Parathyroid adenoma (tissue), 2 donors: ENCODE results near the gene LYPD5.

ENCODE experiments used
- H2AFZ ChIP-seq: fragments of 300-600 bp; sonication (generic); one replicate; pipeline ENCODE4 v1.7.0; 2017; ENCODE audit warnings: antibody characterized with exemption, mild to moderate bottlenecking
- H3K27ac ChIP-seq: fragments of 300-600 bp; sonication (generic); one replicate; pipeline ENCODE4 v1.7.0; 2017
- H3K27me3 ChIP-seq: fragments of 300-600 bp; sonication (generic); one replicate; pipeline ENCODE4 v1.7.0; 2017; ENCODE audit warnings: low read length; ENCODE audit not compliant: control insufficient read depth, insufficient read depth
- H3K36me3 ChIP-seq: fragments of 300-600 bp; sonication (generic); one replicate; pipeline ENCODE4 v1.7.0; 2017; ENCODE audit warnings: low read length; ENCODE audit not compliant: control insufficient read depth, insufficient read depth
- H3K4me1 ChIP-seq: fragments of 300-600 bp; sonication (generic); one replicate; pipeline ENCODE4 v1.7.0; 2017; ENCODE audit warnings: control low read depth
- H3K4me2 ChIP-seq: fragments of 300-600 bp; sonication (generic); one replicate; pipeline ENCODE4 v1.7.0; 2017; ENCODE audit warnings: low read length
- H3K4me3 ChIP-seq: fragments of 300-600 bp; sonication (generic); one replicate; pipeline ENCODE4 v1.7.0; 2017; ENCODE audit warnings: low read depth, low read length
- H3K79me2 ChIP-seq: fragments of 300-600 bp; sonication (generic); one replicate; pipeline ENCODE4 v1.7.0; 2017; ENCODE audit warnings: control low read depth
- H3K9ac ChIP-seq: fragments of 300-600 bp; sonication (generic); one replicate; pipeline ENCODE4 v1.7.0; 2017; ENCODE audit warnings: mild to moderate bottlenecking
- H3K9me3 ChIP-seq: fragments of 300-600 bp; sonication (generic); one replicate; pipeline ENCODE4 v1.7.0; 2017; ENCODE audit warnings: low read length; ENCODE audit not compliant: control insufficient read depth
- TF ChIP-seq, protein P1 (sequence below): fragments of 300-600 bp; sonication (generic); IDR thresholded peaks from one replicate; pipeline ENCODE4 v1.7.0; 2017; ENCODE audit warnings: antibody characterized with exemption, mild to moderate bottlenecking
- donor health status: primary hyperparathyroidism.

LYPD5 gene

DNA sequence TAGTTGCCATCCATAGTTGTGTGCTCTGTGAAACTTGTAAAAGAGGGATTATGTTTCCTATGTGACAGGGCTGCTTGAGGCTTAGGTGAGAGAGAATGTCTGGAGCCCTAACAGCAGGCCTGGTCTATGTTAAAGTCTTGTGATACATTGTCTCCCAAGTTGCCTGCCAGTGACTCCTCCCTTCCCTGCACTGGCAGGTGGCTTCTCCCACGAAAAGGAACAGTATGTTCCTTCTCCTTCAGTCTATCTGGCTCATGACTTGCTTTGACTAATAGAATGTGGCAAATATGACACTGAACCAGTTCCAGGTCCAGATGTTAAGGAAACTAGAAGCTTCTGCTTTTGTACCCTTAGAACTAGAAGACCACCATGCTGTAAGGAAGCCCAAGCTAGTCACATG, 15.6 kb downstream of the LYPD5 start:
- no peak overlapping the region for H3K4me3 ChIP-seq
- no peak overlapping the region for H2AFZ ChIP-seq
- no peaks in the 10 kb centered on the region for H3K9me3 ChIP-seq
- H3K27me3 ChIP-seq: no peaks in the 10 kb centered on the region
- TF ChIP-seq, protein P1, sequence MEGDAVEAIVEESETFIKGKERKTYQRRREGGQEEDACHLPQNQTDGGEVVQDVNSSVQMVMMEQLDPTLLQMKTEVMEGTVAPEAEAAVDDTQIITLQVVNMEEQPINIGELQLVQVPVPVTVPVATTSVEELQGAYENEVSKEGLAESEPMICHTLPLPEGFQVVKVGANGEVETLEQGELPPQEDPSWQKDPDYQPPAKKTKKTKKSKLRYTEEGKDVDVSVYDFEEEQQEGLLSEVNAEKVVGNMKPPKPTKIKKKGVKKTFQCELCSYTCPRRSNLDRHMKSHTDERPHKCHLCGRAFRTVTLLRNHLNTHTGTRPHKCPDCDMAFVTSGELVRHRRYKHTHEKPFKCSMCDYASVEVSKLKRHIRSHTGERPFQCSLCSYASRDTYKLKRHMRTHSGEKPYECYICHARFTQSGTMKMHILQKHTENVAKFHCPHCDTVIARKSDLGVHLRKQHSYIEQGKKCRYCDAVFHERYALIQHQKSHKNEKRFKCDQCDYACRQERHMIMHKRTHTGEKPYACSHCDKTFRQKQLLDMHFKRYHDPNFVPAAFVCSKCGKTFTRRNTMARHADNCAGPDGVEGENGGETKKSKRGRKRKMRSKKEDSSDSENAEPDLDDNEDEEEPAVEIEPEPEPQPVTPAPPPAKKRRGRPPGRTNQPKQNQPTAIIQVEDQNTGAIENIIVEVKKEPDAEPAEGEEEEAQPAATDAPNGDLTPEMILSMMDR: no peak
- H3K9ac ChIP-seq: no peak overlapping the region
- H3K4me2 ChIP-seq: no peak overlapping the region
- no peaks in the 10 kb centered on the region for H3K79me2 ChIP-seq
- no peak overlapping the region for H3K27ac ChIP-seq
- H3K4me1 ChIP-seq: no peaks in the 10 kb centered on the region
- no peaks in the 10 kb centered on the region for H3K36me3 ChIP-seq

DNA sequence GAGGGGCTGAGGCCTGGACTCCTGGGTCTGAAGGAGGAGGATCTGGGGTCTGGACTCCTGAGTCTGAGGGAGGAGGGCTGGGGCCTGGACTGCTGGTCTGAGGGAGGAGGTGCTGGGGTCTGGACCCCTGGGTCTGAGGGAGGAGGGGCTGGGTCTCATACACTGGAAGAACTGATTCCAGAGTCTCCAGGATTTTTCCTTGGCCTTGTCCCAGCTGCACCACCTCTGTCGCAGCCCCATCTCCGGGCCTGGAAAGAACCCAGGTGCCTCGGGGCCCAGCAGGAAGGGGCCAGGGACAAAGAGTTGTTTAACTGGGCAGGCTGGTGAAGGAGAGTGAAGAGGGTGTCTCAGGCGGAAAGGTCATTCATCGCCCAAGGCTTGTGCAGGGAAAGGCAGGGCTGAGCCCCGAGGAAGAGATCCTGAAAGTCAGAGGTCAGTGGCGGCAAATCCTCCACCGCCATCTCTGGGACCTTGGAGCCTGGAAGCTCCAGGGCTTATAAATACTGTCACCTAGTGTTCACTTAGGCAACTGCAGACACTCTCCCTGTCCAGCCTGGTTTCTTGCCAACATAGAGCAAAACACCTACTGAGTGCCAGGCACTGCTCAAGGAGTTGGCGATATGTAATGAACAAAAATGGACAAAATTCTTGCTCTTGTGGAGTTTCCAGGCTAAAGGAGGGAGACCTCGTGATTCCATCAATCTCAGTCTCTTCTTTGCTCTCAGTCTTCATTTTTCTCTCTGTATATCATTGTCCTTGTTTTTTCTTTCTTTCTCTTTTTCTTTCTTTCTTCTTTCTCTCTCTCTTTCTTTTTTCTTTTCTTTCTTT, 17.1 kb downstream of the LYPD5 start:
- Histone ChIP-seq H3K4me2 (no peak overlapping the region), H3K79me2 (no peaks in the 10 kb centered on the region), H3K27ac (no peak overlapping the region), H2AFZ (peak overlapping the region; percentile 82), H3K9ac (no peak overlapping the region), H3K36me3 (no peaks in the 10 kb centered on the region), H3K4me3 (no peak overlapping the region), H3K9me3 (no peaks in the 10 kb centered on the region), H3K4me1 (no peaks in the 10 kb centered on the region), H3K27me3 (no peaks in the 10 kb centered on the region)
- TF ChIP-seq, protein P1: peak; percentile 99

DNA sequence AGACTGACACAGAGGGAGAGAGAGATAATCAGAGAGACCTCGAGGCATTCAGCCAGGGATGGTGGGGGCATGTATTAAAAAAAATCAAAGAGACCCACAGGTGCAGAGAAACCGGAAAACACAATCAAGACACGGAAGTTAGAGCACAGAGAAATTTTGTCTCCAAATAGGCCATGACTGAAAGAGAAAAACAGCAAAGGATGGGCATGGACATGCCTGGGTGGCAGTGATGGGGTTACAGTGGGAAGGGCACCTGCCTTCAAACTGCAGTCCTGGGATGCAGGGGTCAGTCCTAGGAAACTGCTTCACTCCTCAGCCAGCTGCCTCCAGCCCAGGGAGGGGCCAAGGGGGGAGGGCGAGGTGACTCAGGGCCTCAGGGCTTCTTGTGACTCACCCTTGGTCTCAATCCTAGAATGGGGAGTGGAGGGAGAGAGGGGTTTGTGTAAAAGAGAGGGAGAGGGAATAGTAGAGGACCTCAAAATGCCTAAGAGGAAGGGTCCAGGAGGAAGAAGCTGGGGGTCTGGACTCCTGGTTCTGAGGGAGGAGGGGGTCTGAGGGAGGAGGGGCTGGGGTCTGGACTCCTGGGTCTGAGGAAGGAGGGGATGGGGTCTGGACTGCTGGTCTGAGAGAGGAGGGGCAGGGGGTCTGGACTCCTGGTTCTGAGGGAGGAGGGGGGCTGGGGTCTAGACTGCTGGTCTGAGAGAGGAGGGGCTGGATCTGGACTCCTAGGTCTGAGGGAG, 17.8 kb downstream of the LYPD5 start:
- no peak overlapping the region for H3K4me2 ChIP-seq
- H3K27me3 ChIP-seq: no peaks in the 10 kb centered on the region
- no peak overlapping the region for H3K27ac ChIP-seq
- TF ChIP-seq, protein P1: no peak
- no peaks in the 10 kb centered on the region for H3K36me3 ChIP-seq
- H2AFZ ChIP-seq: no peak overlapping the region
- no peak overlapping the region for H3K4me3 ChIP-seq
- H3K79me2 ChIP-seq: no peaks in the 10 kb centered on the region
- H3K9me3 ChIP-seq: no peaks in the 10 kb centered on the region
- H3K9ac ChIP-seq: no peak overlapping the region
- no peaks in the 10 kb centered on the region for H3K4me1 ChIP-seq

DNA sequence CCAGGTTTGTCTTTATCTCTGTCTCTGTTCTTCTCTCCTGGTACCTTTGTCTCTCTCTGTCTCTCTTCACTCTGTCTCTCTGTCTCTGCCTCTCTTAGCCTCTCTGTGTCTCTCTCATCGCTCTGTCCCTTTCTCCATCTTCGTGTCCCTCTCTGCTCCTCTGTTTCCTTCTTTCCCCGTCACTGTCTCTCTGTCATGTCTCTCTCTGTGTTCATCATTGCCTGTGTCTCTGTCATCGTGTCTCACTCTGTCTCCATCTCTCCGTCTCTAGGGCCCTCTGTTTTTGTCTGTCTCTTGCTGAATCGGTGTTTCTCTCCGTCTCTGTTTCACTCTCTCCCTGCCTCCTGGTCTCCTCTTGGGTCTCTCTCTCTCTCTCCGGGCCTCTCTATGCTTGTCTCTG, 18.6 kb downstream of the LYPD5 start:
- no peaks in the 10 kb centered on the region for H3K36me3 ChIP-seq
- H3K4me3 ChIP-seq: no peak overlapping the region
- no peak overlapping the region for H3K4me2 ChIP-seq
- no peak overlapping the region for H2AFZ ChIP-seq
- H3K27me3 ChIP-seq: no peaks in the 10 kb centered on the region
- no peaks in the 10 kb centered on the region for H3K9me3 ChIP-seq
- no peak overlapping the region for H3K27ac ChIP-seq
- no peak overlapping the region for H3K9ac ChIP-seq
- TF ChIP-seq, protein P1: no peak
- no peaks in the 10 kb centered on the region for H3K4me1 ChIP-seq
- no peaks in the 10 kb centered on the region for H3K79me2 ChIP-seq
